GM19463 (cell line): ENCODE data around the gene MATN1.

Experiments used
- ATAC-seq: cut with Tn5 transposase; IDR thresholded peaks from one replicate; pipeline ENCODE4 v1.9.1; 2021; ENCODE audit warnings: mild to moderate bottlenecking, moderate library complexity; ENCODE audit not compliant: unreplicated experiment

The MATN1 gene

DNA sequence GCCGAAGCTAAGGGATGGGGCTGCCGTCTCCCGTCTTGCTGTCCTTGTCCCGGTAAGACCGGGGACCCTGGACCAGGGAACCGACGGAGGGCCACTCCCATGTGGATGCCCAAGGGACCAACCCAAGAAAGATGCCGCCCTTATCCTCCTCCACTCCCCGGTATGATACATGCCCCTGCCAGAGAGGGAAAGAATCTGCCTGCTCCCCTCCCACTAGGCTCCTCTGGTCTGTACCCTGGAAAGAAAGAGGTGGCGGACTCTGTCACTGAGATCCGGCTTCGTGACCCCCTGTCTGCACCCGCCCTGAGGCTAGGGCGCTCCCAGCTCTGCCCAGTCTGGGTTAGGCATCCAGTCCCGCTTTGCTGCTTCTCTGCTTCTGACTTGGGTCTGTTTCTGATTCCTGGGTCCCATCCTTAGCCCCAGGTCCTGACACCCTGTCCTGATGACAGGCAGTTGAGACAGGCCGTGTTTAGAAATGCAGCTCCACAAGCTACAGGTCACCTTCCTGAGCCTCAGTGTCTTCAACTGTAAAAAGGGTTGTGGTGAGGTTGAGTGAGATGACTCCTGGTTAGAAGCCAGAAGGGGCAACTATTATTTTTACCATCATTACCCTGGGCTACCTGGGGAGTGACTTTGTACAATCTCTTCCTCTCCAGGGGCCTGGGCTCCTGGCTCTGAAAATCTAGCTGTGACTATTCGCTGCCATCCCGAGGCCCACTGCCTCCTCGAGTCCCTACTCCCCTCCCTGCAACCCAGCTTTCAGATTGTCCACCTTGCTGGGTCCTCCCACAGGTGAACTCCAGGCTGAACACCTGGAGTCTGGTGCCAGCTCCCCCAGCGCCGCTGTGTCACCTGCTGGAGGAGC, 3.7 kb downstream of the MATN1 start:
- no peak for ATAC-seq

DNA sequence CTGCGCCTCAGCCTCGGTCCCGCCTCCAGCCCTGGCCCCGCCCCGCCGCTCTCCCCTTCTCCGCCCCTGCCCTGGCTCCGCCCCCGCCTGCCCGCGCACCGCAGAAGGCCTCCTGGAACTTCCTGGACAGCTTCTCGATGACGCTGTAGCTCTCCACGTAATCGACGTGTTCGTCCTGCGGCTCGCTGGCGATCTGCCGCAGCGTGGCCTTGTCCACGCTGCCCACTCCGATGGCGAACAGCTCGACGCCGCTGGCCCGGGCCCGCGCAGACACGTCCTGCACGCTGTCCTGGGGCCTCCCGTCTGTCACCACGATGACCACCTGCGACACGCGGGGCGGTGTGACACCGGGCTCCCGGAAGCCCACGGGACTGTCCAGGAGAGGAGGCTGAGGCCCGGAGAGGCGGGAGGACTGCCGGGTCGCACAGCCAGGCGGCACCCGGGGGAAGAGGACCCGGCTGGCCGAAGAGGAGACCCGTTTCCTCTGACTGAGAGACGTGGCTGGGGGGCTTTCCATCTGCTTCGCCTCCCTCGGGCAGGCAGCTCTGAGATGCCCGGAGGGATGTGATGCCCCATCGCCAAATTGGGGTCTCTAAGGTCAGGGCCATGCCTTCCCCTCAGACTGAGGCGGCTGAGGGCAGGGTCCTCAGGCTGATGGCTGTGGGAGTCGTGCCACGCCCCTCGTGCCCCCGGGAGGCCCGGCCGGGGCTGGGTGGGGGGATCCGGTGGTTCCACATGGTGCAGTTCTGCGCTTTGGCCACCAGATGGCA, 4.6 kb downstream of the MATN1 start:
- peak; percentile 47 for ATAC-seq

DNA sequence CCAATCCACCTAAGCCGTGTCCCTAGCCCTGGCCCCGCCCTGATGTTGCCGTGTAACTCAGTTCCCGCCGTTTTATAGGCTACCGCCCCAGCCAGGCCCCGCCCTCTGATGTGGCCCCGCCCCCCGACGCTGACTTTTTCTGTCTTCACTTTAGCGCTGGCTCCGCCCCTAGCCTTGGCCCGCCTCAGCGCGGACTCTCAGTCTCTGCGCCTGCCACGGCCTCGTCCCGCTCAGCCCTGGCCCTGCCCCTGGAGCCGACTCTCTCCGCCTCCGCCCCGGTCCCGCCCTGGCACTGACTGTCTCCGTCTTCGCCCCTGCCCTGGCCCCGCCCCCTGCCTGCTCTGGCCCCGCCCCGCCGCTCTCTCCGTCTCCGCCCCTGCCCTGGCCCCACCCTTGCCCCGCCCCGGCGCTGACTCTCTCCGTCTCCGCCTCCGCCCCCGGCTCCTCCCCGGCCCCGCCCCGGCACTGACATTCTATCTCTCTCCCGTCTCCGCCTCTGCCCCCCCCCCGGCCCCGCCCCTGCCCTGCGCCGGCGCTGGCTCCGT, 5.2 kb downstream of the MATN1 start:
- ATAC-seq = peak; percentile 86

DNA sequence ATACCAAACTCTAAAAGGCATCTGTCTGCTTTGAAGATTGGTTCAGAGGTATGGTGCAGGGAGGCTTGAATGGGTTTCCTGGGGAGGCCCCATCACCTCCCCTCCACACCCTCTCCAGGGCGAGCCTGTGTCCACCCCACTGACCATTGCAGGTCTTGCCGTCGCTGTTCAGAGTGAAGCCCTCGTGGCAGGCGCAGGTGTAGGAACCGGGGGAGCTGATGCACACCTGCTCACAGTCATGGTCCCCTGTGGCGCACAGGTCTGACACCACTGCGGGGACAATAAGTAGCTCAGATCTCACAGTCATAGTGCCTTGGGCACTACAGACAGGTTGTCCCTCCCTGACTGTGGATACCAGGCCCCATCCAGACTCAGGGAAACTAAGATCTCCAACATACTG, 6.7 kb downstream of the MATN1 start:
- ATAC-seq = no peak

DNA sequence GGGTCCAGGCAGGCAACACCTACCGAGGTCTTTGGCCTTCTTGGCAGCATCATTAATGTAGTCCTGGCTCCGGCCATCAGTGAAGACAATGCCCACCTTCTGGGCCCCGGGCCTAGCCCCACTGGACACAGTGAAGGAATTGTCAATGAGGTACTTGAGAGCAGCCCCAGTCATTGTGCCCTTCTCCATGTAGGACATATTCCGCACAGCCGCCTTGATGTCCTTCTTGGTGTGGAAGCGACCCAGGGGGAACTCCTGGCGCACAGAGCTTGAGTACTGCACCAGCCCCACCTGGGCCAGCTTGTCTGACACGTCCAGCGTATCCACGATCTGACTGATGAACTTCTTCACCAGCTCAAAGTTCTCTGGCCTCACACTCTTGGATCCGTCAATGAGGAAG, 7.5 kb downstream of the MATN1 start:
- no peak for ATAC-seq

DNA sequence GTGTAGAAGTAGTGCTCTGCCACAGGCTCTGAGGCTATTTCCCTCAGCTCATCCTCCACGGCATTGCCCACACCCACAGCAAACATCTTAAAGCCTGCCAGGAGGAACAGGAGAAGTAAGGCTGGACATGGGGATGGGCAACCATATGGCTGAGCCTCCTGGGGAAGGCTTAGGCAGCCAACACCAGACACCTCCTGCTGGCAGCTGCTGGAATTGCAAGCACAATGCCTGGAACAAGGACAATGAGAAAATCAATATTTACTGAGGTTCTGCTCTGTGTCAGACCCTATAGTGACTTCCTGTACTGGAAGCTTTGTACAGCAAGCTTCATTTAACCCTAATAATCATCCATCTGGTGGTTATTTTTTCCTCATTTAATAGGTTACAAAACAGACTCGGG, 8.2 kb downstream of the MATN1 start:
- ATAC-seq = no peak

DNA sequence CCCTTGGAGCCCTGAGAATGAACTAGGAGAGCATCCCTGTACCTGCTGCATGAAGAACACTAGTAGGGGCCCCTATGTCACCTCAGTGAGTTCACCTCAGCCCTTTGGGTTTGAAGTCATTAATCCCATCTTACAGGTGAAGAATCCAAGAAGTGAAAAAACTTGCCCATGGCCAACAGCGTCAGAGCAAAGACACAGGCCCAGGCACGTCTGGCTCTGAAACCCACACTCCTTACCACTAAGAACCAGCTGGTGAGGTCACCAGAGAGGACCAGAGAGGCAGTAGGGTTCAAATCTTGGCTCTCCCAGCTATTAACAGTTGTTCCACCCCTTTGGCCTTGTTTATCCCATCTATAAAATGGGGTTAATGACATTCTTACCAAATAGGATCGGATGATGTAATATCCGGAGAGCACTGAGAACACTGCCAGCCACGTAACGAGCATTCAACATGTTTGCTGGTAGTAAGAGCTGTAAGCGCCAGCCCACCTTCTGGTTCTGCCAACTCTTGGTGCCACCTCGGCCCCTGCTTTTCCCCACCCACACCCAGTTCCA, 8.8 kb downstream of the MATN1 start:
- no peak for ATAC-seq

DNA sequence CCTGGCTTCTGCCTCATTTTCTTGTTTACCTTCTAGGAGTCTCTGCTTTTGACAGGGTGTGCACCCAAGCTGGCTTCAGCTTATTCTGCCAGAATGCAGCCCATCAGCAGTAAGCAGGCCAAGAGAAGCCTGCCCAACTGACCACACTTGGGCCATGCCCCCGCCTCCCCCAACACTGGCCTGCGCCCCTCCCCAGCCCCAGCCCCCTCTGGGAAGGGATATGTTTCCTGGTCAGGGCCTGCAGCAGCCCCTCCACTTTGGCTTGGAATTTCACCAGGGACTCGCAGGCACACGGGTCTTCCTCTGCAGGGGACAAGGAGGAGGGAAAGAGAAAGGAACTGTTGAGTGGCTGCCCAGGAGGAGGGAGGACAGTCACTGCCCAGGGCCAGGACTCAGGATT, 9.4 kb downstream of the MATN1 start:
- no peak for ATAC-seq

DNA sequence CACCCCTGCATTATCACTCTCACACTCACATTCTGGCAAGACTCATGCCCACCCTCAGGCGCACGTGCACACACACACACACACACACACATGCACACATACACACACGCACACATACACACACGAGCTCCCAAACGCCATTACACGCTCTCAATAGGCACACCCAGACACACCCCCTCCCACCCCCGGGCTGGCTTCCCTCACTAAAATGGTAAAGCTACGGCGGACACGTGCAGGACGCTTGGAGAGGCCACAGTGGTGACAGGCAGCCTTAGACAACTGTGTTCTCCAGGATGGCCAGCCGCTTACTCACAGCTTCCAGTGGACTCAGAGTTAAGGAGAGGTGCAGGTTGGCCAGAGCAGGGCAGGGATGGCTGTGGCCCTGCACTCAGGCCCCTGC, 10.1 kb downstream of the MATN1 start:
- no peak for ATAC-seq

DNA sequence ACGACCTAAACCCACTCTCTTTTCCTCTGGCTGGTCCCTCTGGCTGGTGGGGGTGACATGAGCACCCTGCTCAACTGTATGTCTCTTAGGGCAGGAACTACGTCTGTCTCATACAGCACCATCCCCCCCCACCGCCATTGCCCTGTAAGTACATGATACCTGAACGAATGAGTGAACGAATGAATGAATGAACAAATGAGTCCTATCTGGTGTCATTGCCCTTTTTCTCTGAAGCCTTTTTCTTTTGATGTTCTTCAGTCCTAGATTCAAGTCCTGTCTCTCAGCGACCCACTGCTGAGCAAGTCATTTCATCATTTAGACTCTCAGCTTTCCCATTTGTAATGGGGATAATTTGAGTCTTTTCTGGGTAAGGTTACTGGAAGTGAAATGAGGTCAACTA, 10.8 kb downstream of the MATN1 start:
- no peak for ATAC-seq

DNA sequence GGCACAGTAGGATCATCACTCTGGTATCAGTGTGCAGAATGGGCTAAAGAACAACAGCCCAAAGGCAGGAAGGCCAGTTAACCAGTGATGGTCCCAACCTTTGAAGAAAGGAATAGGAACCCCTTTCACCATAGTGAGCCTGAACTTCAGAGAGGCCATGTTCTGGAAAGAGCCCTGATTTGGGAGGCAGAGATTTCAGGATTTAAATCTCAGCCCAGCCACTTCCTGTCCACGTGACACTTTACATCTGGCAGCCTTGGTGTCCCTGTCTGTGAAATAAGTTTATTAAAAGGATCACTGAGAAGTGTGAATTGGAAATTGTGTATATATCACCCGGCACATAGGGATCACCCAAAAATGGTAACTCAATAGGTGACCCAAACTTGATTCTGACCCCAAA, 13.0 kb downstream of the MATN1 start:
- ATAC-seq = no peak

DNA sequence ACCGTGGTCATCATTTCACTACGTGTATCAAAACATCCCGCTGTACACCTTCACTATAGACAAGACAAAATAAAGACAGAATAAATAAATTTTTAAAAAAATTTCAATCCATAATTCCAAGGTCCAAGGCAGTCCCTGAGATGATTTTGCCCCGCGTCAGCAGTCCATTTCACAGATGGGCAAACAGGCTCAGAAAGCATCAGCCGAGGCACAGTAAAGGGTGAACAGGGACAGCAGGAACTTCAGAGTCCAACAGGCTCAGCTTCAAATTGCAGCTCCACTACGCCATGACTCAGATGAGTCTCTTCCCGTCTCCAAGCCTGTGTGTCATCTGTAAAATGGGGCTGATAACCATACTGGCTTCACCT, 15.0 kb downstream of the MATN1 start:
- no peak for ATAC-seq

DNA sequence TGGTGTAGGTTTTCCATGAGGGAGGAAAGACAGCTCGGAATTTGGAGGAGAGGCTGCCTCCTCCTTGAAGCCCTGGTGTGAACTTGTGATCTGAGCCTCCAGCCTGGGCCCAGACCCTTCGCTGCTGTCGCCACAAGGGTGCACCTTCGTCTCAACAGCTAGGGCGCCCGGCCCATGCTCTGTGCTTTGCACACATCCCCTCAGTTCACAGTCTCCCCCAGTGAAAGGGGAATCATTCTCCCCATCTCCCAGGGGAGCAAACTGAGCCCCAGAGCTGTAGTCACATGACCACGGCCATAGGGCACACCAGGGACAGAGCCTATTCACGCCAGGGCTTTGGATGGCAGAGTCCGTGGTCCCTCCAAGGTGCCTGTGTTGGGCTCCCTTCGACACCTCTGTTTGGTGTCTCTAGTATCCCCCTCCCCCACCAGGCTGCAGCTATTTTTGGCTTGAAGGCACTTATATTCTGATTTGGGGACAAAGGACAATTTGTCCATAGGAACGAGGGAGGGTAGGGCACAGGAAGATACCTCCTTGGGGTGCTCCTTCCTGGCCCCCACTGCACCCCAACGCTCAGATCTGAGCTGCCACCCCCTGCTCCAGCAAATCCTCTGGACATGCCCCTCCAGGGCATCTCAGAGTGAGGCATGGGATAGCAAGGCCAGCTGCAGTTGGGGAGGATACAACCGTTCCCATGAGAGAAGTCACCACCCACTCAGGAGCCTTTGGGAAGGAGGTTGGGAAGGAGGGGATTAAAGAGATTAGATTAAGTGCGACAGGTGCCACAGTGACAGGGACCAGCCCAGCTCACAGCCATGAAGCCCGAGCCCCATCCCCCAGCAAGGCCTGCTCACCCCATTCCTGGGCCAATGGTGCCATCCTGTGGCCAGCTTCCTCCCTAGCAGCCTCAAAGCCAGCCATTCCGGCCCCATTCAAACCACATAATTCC, 15.7 kb downstream of the MATN1 start:
- peak; percentile 45 for ATAC-seq

DNA sequence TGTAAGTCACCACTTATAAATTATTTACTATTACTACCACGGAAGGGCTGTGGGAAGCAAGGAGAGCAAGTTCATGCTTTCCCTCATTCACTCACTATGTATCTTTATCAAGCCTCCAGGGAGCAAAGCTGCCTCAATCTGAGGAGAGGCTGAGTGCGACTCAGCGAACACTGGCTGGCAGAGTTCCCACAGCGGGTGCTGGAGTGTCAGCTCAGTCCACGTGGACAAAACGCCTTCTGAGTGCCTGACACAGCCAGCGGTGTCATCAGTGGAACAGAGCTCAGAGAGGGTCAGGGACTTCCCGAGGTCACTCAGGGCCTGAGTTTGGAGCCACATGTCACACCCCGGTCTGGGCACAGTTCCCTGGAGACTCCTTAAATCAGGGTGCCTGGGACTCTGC, 16.9 kb downstream of the MATN1 start:
- ATAC-seq = no peak

DNA sequence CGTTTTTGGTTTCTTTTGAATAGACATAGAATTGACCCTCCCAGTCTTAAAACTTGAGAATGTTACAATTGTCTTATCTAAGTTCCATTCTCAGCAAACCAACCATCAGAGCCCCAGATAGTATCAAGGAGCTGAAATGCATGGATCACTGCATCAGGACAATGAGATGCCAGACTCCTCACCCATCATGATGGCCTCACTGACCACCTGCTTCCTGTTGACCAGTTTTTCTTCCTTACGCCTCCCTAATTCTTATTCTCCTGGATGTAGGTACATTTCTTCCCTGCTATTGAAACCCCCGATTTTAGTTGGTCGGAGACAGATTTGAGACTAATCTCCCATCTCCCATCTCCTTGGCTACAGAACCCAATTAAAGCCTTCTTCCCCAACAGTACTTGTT, 17.7 kb downstream of the MATN1 start:
- ATAC-seq = no peak

DNA sequence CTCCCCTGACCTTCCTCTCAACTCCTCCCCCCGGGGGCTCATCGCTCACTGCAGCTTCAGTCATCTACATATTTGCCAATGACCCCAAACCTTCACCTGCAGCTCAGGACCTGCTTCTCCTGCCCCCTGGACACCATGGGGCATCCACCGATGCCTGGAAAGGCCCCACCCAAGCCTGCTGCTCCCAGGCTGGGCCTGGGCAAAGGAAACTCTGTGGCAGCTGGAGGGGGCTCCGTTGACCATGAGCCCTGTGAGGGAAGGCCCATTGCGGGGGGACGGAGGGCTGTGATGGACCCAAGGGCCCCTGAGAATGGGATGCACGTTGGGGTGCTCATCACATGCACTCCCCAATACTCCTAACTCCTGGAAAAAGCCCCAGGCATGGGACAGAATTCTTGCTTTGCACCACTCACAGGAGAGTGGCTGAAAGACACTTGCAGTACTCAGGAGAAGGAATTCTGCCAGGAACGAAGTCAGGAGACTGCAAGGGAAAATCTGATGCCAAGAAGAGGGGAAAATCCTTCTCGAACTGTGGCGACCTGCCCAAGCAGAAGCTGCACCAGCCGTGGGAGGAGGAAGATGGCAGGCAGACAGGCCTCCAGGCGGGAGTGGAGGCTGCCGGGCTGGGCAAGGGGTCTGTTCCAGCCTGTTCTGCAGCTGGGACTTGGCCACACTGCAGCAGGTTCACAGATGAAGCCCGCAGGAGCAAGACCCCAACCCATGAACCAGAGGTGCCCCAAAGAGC, 18.4 kb downstream of the MATN1 start:
- no peak for ATAC-seq

DNA sequence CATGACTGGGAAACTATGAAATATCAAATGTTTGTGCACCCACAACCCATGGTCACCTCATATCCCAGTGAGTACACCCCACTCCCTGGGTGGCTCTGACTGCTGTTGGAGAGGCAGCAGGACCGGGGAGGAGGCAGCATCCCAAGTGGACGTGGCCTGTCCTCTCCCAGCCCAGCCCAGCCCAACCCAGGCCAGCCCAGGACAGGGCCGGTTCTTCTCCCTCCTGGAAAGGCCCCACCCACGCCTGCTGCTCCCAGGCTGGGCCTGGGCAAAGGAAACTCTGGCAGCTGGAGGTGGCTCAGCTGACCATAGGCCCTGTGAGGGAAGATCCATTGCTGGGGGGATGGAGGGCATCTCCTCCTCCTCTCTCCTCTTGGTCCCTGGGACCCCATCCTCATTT, 19.1 kb downstream of the MATN1 start:
- ATAC-seq = no peak

DNA sequence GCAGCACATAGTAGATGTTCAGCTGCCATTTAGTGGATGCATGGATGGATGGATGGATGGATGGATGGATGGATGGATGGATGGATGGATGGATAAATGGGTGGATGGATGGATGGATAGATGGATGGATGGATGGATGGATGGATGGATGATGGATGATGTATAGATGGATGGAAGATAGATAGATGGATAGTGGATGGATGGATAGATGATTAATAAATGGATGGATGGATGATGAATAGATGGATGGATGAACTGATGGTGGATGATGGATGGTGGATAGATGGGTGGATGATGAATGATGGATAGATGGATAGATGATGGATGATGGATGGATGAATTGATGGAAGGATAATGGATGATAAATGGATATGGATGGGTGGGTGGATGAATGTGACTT, 20.6 kb downstream of the MATN1 start:
- ATAC-seq = no peak

DNA sequence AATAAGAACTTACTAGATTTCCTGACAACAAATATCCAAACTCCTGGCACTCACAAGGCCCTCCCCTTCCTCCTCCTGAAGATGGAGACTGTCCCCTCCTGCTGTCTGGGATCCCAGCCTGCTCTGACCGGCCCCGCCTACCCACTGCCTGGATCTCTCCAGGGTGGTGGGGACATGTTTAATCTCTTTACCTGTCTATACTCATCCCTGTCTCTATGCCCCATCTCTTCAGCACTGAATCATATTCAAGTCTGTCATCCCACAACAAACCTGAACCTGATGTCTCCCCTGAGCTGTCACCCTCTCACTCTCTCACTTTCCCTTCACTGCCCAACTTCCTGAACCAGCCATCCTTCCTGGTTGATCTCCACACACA, 22.1 kb downstream of the MATN1 start:
- no peak for ATAC-seq
